SK-N-MC (cell line): ENCODE results near the gene UNC13A.

Experiments
- EZH2 ChIP-seq: fragments of 200-600 bp; sonication (generic); IDR thresholded peaks from one replicate; pipeline ENCODE4 v1.6.1; 2017; ENCODE audit warnings: antibody characterized with exemption
- FOXP2 ChIP-seq: optimal IDR thresholded peaks from 2 replicates; pipeline ENCODE3; 2011; ENCODE audit warnings: mild to moderate bottlenecking, moderate library complexity; ENCODE audit not compliant: insufficient read depth; ENCODE audit errors: extremely low read length, control extremely low read depth
- POLR2AphosphoS5 ChIP-seq: IDR thresholded peaks from 2 replicates; pipeline ENCODE4 v1.6.1; 2012; ENCODE audit warnings: mild to moderate bottlenecking, low read depth, low read length, borderline replicate concordance

GRCh38 chr19:17555480-17555928, 132.7 kb downstream of the UNC13A start, which contains the start of gene COLGALT1:
- TF ChIP-seq EZH2 (no peak), POLR2AphosphoS5 (no peak; the same call in 1 of the 2 replicates), FOXP2 (no peak)
